ENCODE measurements around the gene ATE1.

Gene ATE1

DNA sequence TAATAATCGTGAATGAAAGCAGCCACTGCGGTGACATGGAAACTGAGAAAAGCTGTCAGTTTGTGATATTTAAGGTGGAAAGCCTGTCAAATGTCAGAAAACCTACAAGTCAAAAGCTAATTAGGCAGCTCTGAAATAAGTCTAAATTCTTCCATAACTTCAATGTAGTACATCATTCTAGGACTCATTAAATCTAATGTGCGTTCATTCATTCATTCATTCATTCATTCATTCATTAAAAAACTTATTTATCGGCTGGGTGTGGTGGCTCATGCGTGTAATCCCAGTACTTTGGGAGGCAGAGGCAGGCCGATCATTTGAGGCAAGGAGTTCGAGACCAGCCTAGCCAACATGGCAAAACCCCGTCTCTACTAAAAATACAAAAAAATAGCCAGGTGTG lies 79.7 kb downstream of the ATE1 start:
- TF ChIP-seq, protein P1, sequence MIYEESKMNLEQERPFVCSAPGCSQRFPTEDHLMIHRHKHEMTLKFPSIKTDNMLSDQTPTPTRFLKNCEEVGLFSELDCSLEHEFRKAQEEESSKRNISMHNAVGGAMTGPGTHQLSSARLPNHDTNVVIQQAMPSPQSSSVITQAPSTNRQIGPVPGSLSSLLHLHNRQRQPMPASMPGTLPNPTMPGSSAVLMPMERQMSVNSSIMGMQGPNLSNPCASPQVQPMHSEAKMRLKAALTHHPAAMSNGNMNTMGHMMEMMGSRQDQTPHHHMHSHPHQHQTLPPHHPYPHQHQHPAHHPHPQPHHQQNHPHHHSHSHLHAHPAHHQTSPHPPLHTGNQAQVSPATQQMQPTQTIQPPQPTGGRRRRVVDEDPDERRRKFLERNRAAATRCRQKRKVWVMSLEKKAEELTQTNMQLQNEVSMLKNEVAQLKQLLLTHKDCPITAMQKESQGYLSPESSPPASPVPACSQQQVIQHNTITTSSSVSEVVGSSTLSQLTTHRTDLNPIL (CRISPR knock-in tag; IDR thresholded peaks at IDR 0.05; ENCODE audit: low read depth), result no peak
- TF ChIP-seq SNAI2 (CRISPR knock-in tag; IDR thresholded peaks at IDR 0.05), result no peak
- no peak for TF ChIP-seq ZFP3 (CRISPR knock-in tag; IDR thresholded peaks at IDR 0.05)
- no peak for ATAC-seq

DNA sequence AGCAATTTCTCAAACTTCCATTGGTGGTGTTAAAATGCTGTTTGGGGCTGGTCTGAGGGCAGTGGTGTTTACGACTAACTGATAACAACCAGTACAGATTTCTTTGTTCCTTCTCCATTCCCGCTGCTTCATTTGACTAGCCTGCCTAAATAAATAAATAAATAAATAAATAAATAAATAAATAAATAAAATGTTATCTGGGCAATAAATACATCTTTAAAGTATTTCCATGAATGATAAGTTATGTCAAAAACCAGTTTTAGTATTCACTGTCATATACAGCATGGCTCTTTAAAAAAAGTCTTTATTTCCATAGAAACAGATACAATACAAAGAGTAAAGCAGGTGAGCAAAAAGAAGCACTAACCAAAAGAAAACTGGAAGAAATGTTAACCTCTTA lies 81.3 kb downstream of the ATE1 start:
- no peak for ATAC-seq
- TF ChIP-seq TOX (CRISPR knock-in tag; IDR thresholded peaks at IDR 0.05; ENCODE audit: borderline replicate concordance) (no peak), ARNTL (CRISPR knock-in tag; IDR thresholded peaks at IDR 0.05; ENCODE audit: borderline replicate concordance, low read depth) (no peak), GLIS3 (CRISPR knock-in tag; IDR thresholded peaks at IDR 0.05) (no peak), BACH2 (CRISPR knock-in tag; IDR thresholded peaks at IDR 0.05; ENCODE audit: borderline replicate concordance) (no peak), OSR1 (CRISPR knock-in tag; IDR thresholded peaks at IDR 0.05) (no peak), ESRRG (CRISPR knock-in tag; IDR thresholded peaks at IDR 0.05) (no peak), CSDC2 (CRISPR knock-in tag; IDR thresholded peaks at IDR 0.05) (no peak), ISL1 (CRISPR knock-in tag; IDR thresholded peaks at IDR 0.05) (no peak), ZNF8 (CRISPR knock-in tag; IDR thresholded peaks at IDR 0.05) (no peak), RARB (CRISPR knock-in tag; IDR thresholded peaks at IDR 0.05) (no peak), TCF4 (CRISPR knock-in tag; IDR thresholded peaks at IDR 0.05; ENCODE audit: borderline replicate concordance) (no peak), ZFP3 (CRISPR knock-in tag; IDR thresholded peaks at IDR 0.05) (no peak)
- TF ChIP-seq, protein P2, sequence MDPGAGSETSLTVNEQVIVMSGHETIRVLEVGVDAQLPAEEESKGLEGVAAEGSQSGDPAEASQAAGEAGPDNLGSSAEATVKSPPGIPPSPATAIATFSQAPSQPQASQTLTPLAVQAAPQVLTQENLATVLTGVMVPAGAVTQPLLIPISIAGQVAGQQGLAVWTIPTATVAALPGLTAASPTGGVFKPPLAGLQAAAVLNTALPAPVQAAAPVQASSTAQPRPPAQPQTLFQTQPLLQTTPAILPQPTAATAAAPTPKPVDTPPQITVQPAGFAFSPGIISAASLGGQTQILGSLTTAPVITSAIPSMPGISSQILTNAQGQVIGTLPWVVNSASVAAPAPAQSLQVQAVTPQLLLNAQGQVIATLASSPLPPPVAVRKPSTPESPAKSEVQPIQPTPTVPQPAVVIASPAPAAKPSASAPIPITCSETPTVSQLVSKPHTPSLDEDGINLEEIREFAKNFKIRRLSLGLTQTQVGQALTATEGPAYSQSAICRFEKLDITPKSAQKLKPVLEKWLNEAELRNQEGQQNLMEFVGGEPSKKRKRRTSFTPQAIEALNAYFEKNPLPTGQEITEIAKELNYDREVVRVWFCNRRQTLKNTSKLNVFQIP (CRISPR knock-in tag; IDR thresholded peaks at IDR 0.05; ENCODE audit: borderline replicate concordance, low read depth), result no peak
- TF ChIP-seq, protein P3, sequence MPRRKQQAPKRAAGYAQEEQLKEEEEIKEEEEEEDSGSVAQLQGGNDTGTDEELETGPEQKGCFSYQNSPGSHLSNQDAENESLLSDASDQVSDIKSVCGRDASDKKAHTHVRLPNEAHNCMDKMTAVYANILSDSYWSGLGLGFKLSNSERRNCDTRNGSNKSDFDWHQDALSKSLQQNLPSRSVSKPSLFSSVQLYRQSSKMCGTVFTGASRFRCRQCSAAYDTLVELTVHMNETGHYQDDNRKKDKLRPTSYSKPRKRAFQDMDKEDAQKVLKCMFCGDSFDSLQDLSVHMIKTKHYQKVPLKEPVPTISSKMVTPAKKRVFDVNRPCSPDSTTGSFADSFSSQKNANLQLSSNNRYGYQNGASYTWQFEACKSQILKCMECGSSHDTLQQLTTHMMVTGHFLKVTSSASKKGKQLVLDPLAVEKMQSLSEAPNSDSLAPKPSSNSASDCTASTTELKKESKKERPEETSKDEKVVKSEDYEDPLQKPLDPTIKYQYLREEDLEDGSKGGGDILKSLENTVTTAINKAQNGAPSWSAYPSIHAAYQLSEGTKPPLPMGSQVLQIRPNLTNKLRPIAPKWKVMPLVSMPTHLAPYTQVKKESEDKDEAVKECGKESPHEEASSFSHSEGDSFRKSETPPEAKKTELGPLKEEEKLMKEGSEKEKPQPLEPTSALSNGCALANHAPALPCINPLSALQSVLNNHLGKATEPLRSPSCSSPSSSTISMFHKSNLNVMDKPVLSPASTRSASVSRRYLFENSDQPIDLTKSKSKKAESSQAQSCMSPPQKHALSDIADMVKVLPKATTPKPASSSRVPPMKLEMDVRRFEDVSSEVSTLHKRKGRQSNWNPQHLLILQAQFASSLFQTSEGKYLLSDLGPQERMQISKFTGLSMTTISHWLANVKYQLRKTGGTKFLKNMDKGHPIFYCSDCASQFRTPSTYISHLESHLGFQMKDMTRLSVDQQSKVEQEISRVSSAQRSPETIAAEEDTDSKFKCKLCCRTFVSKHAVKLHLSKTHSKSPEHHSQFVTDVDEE (CRISPR knock-in tag; IDR thresholded peaks at IDR 0.05), result no peak
- TF ChIP-seq, protein P4, sequence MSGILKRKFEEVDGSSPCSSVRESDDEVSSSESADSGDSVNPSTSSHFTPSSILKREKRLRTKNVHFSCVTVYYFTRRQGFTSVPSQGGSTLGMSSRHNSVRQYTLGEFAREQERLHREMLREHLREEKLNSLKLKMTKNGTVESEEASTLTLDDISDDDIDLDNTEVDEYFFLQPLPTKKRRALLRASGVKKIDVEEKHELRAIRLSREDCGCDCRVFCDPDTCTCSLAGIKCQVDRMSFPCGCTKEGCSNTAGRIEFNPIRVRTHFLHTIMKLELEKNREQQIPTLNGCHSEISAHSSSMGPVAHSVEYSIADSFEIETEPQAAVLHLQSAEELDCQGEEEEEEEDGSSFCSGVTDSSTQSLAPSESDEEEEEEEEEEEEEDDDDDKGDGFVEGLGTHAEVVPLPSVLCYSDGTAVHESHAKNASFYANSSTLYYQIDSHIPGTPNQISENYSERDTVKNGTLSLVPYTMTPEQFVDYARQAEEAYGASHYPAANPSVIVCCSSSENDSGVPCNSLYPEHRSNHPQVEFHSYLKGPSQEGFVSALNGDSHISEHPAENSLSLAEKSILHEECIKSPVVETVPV (CRISPR knock-in tag; IDR thresholded peaks at IDR 0.05), result no peak

DNA sequence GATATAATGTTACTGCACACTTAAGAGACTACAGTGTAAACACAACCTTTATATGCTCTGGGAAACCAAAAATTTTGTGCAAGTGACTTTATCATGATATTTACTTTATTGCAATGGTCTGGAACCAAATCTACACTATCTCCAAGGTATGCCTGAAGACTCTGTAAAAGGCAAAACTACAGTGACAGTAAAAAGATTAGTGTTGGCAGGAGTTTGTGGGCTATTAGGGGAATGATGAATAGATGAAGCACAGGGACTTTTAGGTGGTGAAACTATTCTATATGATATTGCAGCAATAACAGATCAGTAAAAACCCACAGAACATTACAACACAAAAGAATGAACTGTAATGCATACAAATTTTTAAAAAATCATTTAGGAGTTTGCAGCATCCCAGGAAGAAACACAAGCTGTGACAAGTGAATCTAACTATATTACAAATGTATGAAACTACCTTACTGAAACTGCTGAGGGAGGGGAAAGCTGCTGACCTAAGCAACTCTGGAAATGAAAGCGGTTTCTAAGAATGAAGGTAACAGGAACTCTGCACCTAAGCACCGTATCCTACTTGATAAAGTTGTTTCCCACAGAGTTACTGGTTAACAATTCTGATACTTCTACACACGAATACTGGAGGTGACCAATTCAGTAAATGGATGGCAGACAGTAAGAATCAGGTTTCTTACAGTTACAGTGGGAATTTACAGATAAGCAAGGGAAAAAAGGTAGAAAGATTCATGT lies 82.6 kb downstream of the ATE1 start:
- no peak for ATAC-seq
- TF ChIP-seq ZFP30 (CRISPR knock-in tag; IDR thresholded peaks at IDR 0.05) (no peak), ESRRG (CRISPR knock-in tag; IDR thresholded peaks at IDR 0.05) (no peak), RARB (CRISPR knock-in tag; IDR thresholded peaks at IDR 0.05) (no peak), OSR1 (CRISPR knock-in tag; IDR thresholded peaks at IDR 0.05) (no peak), ZNF8 (CRISPR knock-in tag; IDR thresholded peaks at IDR 0.05) (no peak), ZC3H10 (CRISPR knock-in tag; IDR thresholded peaks at IDR 0.05) (no peak), ZNF70 (CRISPR knock-in tag; IDR thresholded peaks at IDR 0.05) (no peak), BACH2 (CRISPR knock-in tag; IDR thresholded peaks at IDR 0.05; ENCODE audit: borderline replicate concordance) (no peak), ZNF565 (CRISPR knock-in tag; conservative IDR thresholded peaks at IDR 0.05; ENCODE audit: low read depth) (no peak), PPARA (CRISPR knock-in tag; IDR thresholded peaks at IDR 0.05; ENCODE audit: borderline replicate concordance) (no peak), TOX (CRISPR knock-in tag; IDR thresholded peaks at IDR 0.05; ENCODE audit: borderline replicate concordance) (no peak), CSDC2 (CRISPR knock-in tag; IDR thresholded peaks at IDR 0.05) (no peak), TCF4 (CRISPR knock-in tag; IDR thresholded peaks at IDR 0.05; ENCODE audit: borderline replicate concordance) (no peak), GLIS3 (CRISPR knock-in tag; IDR thresholded peaks at IDR 0.05) (no peak)
- TF ChIP-seq, protein P5, sequence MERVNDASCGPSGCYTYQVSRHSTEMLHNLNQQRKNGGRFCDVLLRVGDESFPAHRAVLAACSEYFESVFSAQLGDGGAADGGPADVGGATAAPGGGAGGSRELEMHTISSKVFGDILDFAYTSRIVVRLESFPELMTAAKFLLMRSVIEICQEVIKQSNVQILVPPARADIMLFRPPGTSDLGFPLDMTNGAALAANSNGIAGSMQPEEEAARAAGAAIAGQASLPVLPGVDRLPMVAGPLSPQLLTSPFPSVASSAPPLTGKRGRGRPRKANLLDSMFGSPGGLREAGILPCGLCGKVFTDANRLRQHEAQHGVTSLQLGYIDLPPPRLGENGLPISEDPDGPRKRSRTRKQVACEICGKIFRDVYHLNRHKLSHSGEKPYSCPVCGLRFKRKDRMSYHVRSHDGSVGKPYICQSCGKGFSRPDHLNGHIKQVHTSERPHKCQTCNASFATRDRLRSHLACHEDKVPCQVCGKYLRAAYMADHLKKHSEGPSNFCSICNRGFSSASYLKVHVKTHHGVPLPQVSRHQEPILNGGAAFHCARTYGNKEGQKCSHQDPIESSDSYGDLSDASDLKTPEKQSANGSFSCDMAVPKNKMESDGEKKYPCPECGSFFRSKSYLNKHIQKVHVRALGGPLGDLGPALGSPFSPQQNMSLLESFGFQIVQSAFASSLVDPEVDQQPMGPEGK (CRISPR knock-in tag; IDR thresholded peaks at IDR 0.05; ENCODE audit: borderline replicate concordance), result no peak
- TF ChIP-seq, protein P2 (CRISPR knock-in tag; IDR thresholded peaks at IDR 0.05; ENCODE audit: borderline replicate concordance, low read depth), result no peak
- TF ChIP-seq, protein P1 (CRISPR knock-in tag; IDR thresholded peaks at IDR 0.05; ENCODE audit: low read depth), result no peak
- TF ChIP-seq, protein P4 (CRISPR knock-in tag; IDR thresholded peaks at IDR 0.05), result no peak

Measured in SK-N-SH treated with all-trans-retinoic acid at 6 μM for 48 hours (cell line).